ENCODE measurements around the gene JAKMIP1. TPM values are rescaled to one million over a fixed set of nuclear protein-coding genes. Genes with fewer than 3 reads are reported as not detected.

JAKMIP1 gene
- total RNA-seq, 1 donor from 2014 or later, result 5.5 TPM

DNA sequence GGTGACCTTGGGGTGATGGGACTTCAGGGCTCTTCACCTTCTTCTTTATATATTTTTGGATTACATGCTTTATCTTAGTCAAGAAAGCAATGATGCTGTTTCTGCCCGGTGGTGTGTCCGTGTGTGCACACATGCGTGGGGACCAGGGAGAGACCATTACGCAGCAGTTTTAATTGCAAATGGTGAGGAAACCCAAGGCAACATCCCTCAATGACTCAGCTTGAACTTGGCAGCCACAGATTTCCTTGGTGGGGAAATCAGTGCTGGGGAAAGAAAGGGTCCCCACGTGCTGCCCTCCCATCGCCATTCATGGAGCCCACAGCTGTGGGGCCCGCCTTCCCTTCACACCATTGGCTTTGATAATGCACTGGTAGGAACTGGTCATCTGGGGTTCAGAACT is 136.0 kb downstream of the JAKMIP1 start:
- DNase-seq (ENCODE audit: low spot score), result no peak
- Mint-ChIP-seq H3K27me3 (ENCODE audit: insufficient read depth, low read depth) (peaks cover 6% of the 10 kb centered on the region), H3K36me3 (no peaks in the 10 kb centered on the region), H3K9me3 (peaks cover 11% of the 10 kb centered on the region), H3K27ac (no peak overlapping the region), H3K4me1 (no peaks in the 10 kb centered on the region), H3K4me3 (no peak overlapping the region)
- Histone ChIP-seq H2AFZ (replicated peaks) (no peak overlapping the region), H3F3A (ENCODE audit: low read depth) (no peaks in the 10 kb centered on the region), H3K36me3 (no peaks in the 10 kb centered on the region), H3K27ac (no peak overlapping the region), H3K4me2 (no peak overlapping the region), H3K4me3 (no peak overlapping the region), H3K4me1 (no peaks in the 10 kb centered on the region), H3K27me3 (no peaks in the 10 kb centered on the region), H3K79me2 (ENCODE audit: low read depth) (no peaks in the 10 kb centered on the region), H4K20me1 (ENCODE audit: low read depth) (no peaks in the 10 kb centered on the region), H3K9me3 (ENCODE audit: low read depth) (no peaks in the 10 kb centered on the region), H3K9ac (no peak overlapping the region)
- TF ChIP-seq, protein P1, sequence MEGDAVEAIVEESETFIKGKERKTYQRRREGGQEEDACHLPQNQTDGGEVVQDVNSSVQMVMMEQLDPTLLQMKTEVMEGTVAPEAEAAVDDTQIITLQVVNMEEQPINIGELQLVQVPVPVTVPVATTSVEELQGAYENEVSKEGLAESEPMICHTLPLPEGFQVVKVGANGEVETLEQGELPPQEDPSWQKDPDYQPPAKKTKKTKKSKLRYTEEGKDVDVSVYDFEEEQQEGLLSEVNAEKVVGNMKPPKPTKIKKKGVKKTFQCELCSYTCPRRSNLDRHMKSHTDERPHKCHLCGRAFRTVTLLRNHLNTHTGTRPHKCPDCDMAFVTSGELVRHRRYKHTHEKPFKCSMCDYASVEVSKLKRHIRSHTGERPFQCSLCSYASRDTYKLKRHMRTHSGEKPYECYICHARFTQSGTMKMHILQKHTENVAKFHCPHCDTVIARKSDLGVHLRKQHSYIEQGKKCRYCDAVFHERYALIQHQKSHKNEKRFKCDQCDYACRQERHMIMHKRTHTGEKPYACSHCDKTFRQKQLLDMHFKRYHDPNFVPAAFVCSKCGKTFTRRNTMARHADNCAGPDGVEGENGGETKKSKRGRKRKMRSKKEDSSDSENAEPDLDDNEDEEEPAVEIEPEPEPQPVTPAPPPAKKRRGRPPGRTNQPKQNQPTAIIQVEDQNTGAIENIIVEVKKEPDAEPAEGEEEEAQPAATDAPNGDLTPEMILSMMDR (IDR thresholded peaks at IDR 0.05), result no peak
- no peak for TF ChIP-seq EZH2 (IDR thresholded peaks at IDR 0.05)
- no peak for TF ChIP-seq EZH2phosphoT487 (IDR thresholded peaks at IDR 0.05)

DNA sequence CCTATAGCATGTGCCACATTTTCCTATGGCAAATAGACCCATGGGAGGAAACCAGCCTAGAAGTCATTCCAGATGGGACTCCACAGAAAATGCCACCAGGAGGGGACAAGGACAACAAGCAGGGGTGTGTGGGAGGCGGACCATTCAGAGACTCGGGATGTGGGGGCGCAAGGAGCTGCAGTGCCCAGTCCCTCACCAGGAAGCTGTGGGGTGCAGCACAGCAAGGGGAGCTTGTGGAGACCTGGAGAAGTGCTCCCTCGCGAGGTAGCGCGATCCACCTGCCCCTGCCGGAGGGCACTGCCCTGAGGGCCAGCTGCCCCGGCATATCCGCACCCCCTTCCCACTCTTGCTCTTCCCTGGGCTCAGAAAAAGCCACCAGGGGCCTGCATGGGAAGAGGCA is 136.7 kb downstream of the JAKMIP1 start:
- H3K9me3 Mint-ChIP-seq, result peaks cover 14% of the 10 kb centered on the region
- Histone ChIP-seq H3K27me3 (no peaks in the 10 kb centered on the region), H3K79me2 (ENCODE audit: low read depth) (no peaks in the 10 kb centered on the region), H3K27ac (no peak overlapping the region), H3K9ac (no peak overlapping the region), H3K4me3 (no peak overlapping the region), H4K20me1 (ENCODE audit: low read depth) (no peaks in the 10 kb centered on the region), H2AFZ (replicated peaks) (no peak overlapping the region), H3K4me2 (no peak overlapping the region), H3F3A (ENCODE audit: low read depth) (no peaks in the 10 kb centered on the region), H3K36me3 (no peaks in the 10 kb centered on the region), H3K9me3 (ENCODE audit: low read depth) (no peaks in the 10 kb centered on the region), H3K4me1 (no peaks in the 10 kb centered on the region)
- H3K27ac Mint-ChIP-seq, result no peak overlapping the region
- H3K36me3 Mint-ChIP-seq, result no peaks in the 10 kb centered on the region
- peaks cover 9% of the 10 kb centered on the region for H3K27me3 Mint-ChIP-seq (ENCODE audit: insufficient read depth, low read depth)
- TF ChIP-seq, protein P1 (IDR thresholded peaks at IDR 0.05), result no peak
- no peak for TF ChIP-seq EZH2phosphoT487 (IDR thresholded peaks at IDR 0.05)
- TF ChIP-seq EZH2 (IDR thresholded peaks at IDR 0.05), result no peak
- no peak overlapping the region for H3K4me3 Mint-ChIP-seq
- DNase-seq (ENCODE audit: low spot score), result no peak
- no peaks in the 10 kb centered on the region for H3K4me1 Mint-ChIP-seq

DNA sequence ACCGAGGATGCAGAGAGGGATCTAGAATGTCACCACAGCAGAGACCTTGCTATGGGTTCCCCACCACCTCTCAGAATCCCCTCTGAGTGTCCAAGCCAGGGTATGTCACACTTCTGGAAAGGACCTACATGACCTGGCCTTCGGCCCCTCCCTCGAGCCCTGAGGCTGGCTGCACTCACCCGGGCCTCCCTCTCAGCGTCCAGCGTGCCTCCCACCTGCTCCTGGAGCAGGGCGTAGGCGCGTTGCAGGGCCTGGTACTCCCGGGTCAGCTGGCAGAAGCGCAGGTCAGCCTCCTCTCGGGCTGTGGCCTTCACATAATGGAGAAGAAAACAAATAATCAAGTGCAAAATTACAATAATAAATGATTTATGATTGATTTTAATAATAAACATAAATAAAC is 138.2 kb downstream of the JAKMIP1 start:
- no peak overlapping the region for H3K27ac ChIP-seq
- Mint-ChIP-seq H3K9me3 (peaks cover 18% of the 10 kb centered on the region), H3K27ac (no peak overlapping the region), H3K27me3 (ENCODE audit: insufficient read depth, low read depth) (peaks cover 7% of the 10 kb centered on the region), H3K4me3 (no peak overlapping the region), H3K4me1 (no peaks in the 10 kb centered on the region), H3K36me3 (no peaks in the 10 kb centered on the region)
- DNase-seq (ENCODE audit: low spot score), result no peak
- no peak overlapping the region for H2AFZ ChIP-seq (replicated peaks)
- no peak overlapping the region for H3K4me3 ChIP-seq
- no peak overlapping the region for H3K9ac ChIP-seq
- no peak overlapping the region for H3K4me2 ChIP-seq
- H4K20me1 ChIP-seq (ENCODE audit: low read depth), result no peaks in the 10 kb centered on the region
- H3K9me3 ChIP-seq (ENCODE audit: low read depth), result no peaks in the 10 kb centered on the region
- no peaks in the 10 kb centered on the region for H3K79me2 ChIP-seq (ENCODE audit: low read depth)
- no peaks in the 10 kb centered on the region for H3K4me1 ChIP-seq
- TF ChIP-seq EZH2phosphoT487 (IDR thresholded peaks at IDR 0.05) (no peak), EZH2 (IDR thresholded peaks at IDR 0.05) (no peak)
- TF ChIP-seq, protein P1 (IDR thresholded peaks at IDR 0.05), result no peak
- H3K27me3 ChIP-seq, result no peaks in the 10 kb centered on the region
- H3K36me3 ChIP-seq, result no peaks in the 10 kb centered on the region
- no peaks in the 10 kb centered on the region for H3F3A ChIP-seq (ENCODE audit: low read depth)

Measured in neural progenitor cell (in vitro differentiated cells).